K562 (cell line): ENCODE measurements around the gene SPTA1. TPM values are rescaled to one million over a fixed set of nuclear protein-coding genes. Genes with fewer than 3 reads are reported as not detected.
A peak's percentile ranks its signal among the peaks of the same experiment; 100 is the strongest.

Experiments used
- ATAC-seq: fragments of 200-7000 bp; cut with Tn5 transposase; 3 replicates; pipeline ENCODE4 v1.9.1; 2020; ENCODE audit warnings: moderate library complexity
- BruUV-seq: library from RNA; stranded (reverse); fragments of 400-500 nt; replicated peaks from 2 replicates; lab custom pipeline; 2021; lab: Mats Ljungman, UMichigan
- CTCF ChIA-PET: fragments of 300-600 bp; formaldehyde crosslinking; extraction: SDS; loops from one replicate; lab custom pipeline; 2021; ENCODE audit warnings: low intra/inter-chr PET ratio; lab: Yijun Ruan, JAX
- POLR2A ChIA-PET: fragments of 300-600, 350-650 bp; sonication (Branson Sonifier 250); formaldehyde crosslinking; extraction: SDS; loops from one replicate; lab custom pipeline; 2021; ENCODE audit warnings: antibody characterized with exemption, inconsistent platforms; lab: Yijun Ruan, JAX
- DNase-seq, 4 experiments: peaks; one replicate each; pipeline versions ENCODE4 v3.0.0 to v3.0.0-alpha.2; 2011 to 2018; ENCODE audit warnings: low spot score in 3 of 4, mixed read lengths in 3 of 4; ENCODE audit errors: extremely low read depth in 1 of 4
- FAIRE-seq: peaks from 2 replicates; lab custom pipeline; 2011; peaks lifted over from hg19 to GRCh38; lab: Jason Lieb, UNC
- H2AFZ ChIP-seq: 2 replicates; pipeline ENCODE4 v1.6.0; 2011; ENCODE audit warnings: low read depth, low read length, control low read depth, inconsistent platforms
- H3K27ac ChIP-seq: fragments of 200-600 bp; 3 replicates; pipeline ENCODE4 v1.8.0; 2011; ENCODE audit warnings: low read depth, mild to moderate bottlenecking, control low read depth, inconsistent platforms, low read length, moderate library complexity, mixed read lengths; ENCODE audit errors: extremely low read depth
- H3K27me3 ChIP-seq, 2 experiments: fragments of 300-600 bp in 1 of 2; 2 replicates in 1 of 2; 3 replicates in 1 of 2; pipeline versions ENCODE4 v1.6.0 to v1.8.0; 2011; ENCODE audit warnings: inconsistent platforms in 2 of 2, low read length in 2 of 2, mild to moderate bottlenecking in 1 of 2, mixed read lengths in 1 of 2, moderate library complexity in 1 of 2; ENCODE audit not compliant: control insufficient read depth in 2 of 2, insufficient read depth in 2 of 2
- H3K36me3 ChIP-seq: fragments of 300-600 bp; 3 replicates; pipeline ENCODE4 v1.8.0; 2011; ENCODE audit warnings: mild to moderate bottlenecking, low read length, inconsistent platforms; ENCODE audit not compliant: control insufficient read depth, insufficient read depth
- H3K4me1 ChIP-seq, 2 experiments: fragments of 200-600 bp in 1 of 2; replicated peaks in 1 of 2; 2 replicates in 1 of 2; 3 replicates in 1 of 2; pipeline versions ENCODE4 v1.5.1 to v1.8.0; 2011; ENCODE audit warnings: inconsistent platforms in 2 of 2, low read length in 2 of 2, mild to moderate bottlenecking in 1 of 2, mixed read lengths in 1 of 2, moderate library complexity in 1 of 2; ENCODE audit not compliant: control insufficient read depth in 2 of 2, insufficient read depth in 2 of 2
- H3K4me2 ChIP-seq: 2 replicates; pipeline ENCODE4 v1.6.1; 2011; ENCODE audit warnings: low read length, control low read depth, inconsistent platforms, mixed read lengths; ENCODE audit not compliant: insufficient read depth
- H3K4me3 ChIP-seq: fragments of 200-600 bp; sonication (generic), shearing (Covaris generic); 2 replicates; pipeline ENCODE4 v1.5.1; 2016; ENCODE audit warnings: control low read depth, inconsistent platforms
- H3K79me2 ChIP-seq: fragments of 200-600 bp; 3 replicates; pipeline ENCODE4 v1.8.0; 2011; ENCODE audit warnings: low read length, inconsistent platforms; ENCODE audit not compliant: control insufficient read depth, insufficient read depth
- H3K9ac ChIP-seq, 2 experiments: 2 replicates each; pipeline versions ENCODE4 v1.6.0 to v1.6.1; 2011; ENCODE audit warnings: low read depth in 2 of 2, low read length in 2 of 2, control low read depth in 1 of 2, inconsistent platforms in 1 of 2, mild to moderate bottlenecking in 1 of 2, mixed read lengths in 1 of 2; ENCODE audit not compliant: insufficient read depth in 1 of 2
- H3K9me1 ChIP-seq: one replicate; pipeline ENCODE4 v1.6.0; 2011; ENCODE audit warnings: inconsistent platforms, mild to moderate bottlenecking, low read length, moderate library complexity; ENCODE audit not compliant: control insufficient read depth, insufficient read depth
- H3K9me3 ChIP-seq: replicated peaks from 2 replicates; pipeline ENCODE4 v1.5.1; 2011; ENCODE audit warnings: low read depth, low read length, inconsistent platforms; ENCODE audit not compliant: control insufficient read depth, insufficient read depth
- H4K20me1 ChIP-seq: replicated peaks from 2 replicates; pipeline ENCODE4 v1.6.1; 2011; ENCODE audit warnings: low read length, inconsistent platforms, mixed read lengths; ENCODE audit not compliant: control insufficient read depth, insufficient read depth
- CTCF ChIP-seq, 3 experiments: IDR thresholded peaks in 2 of 3; conservative IDR thresholded peaks in 1 of 3; 2 replicates each; pipeline ENCODE4 v1.5.1; 2011 to 2012; ENCODE audit warnings: low read length in 3 of 3, mild to moderate bottlenecking in 3 of 3, control low read depth in 2 of 3, improper control_type of control experiment in 1 of 3, inconsistent platforms in 1 of 3, low read depth in 1 of 3, mixed read lengths in 1 of 3, moderate library complexity in 1 of 3; ENCODE audit not compliant: insufficient read depth in 2 of 3
- ELF1 ChIP-seq: fragments of 200-800 bp; sonication (Bioruptor generic); IDR thresholded peaks from 2 replicates; pipeline ENCODE4 v1.6.1; 2016; ENCODE audit warnings: missing genetic modification characterization, missing compliant biosample characterization
- IRF2 ChIP-seq: sonication (generic); formaldehyde crosslinking; IDR thresholded peaks from 2 replicates; pipeline ENCODE4 v1.8.1; 2022; ENCODE audit warnings: mild to moderate bottlenecking, missing genetic modification reagents
- NR2C2 ChIP-seq, 2 experiments: fragments of 200-800 bp in 1 of 2; sonication (Bioruptor generic) in 1 of 2; sonication (generic) in 1 of 2; formaldehyde crosslinking in 1 of 2; IDR thresholded peaks; 2 replicates each; pipeline versions ENCODE4 v1.6.1 to v1.8.0; 2016 to 2022; ENCODE audit warnings: mild to moderate bottlenecking in 1 of 2, missing compliant biosample characterization in 1 of 2, missing genetic modification characterization in 1 of 2, missing genetic modification reagents in 1 of 2
- PHF8 ChIP-seq: fragments of 200-600 bp; sonication (generic); IDR thresholded peaks from 2 replicates; pipeline ENCODE4 v1.6.1; 2012; ENCODE audit warnings: mixed run types, mild to moderate bottlenecking, inconsistent platforms, low read length, moderate library complexity, borderline replicate concordance
- POLR2A ChIP-seq: fragments of 450-650 bp; conservative IDR thresholded peaks from 2 replicates; pipeline ENCODE4 v1.6.1; 2016
- PRDM10 ChIP-seq: fragments of 450-650 bp; IDR thresholded peaks from 2 replicates; pipeline ENCODE4 v1.6.1; 2018; ENCODE audit not compliant: partially characterized antibody
- ZNF347 ChIP-seq: fragments of 450-650 bp; formaldehyde crosslinking; IDR thresholded peaks from 2 replicates; pipeline ENCODE4 v1.4.0; 2020; ENCODE audit warnings: low read depth, mild to moderate bottlenecking, moderate library complexity
- WGBS: fragments of 100-300 bp; shearing (Covaris generic); methylation state at CpG from one replicate; pipeline ENCODE4 v1.1.6; 2016; ENCODE audit warnings: low coverage, mixed read lengths; ENCODE audit not compliant: insufficient coverage; ENCODE audit errors: missing lambda C conversion rate; 5-methylcytosine and 5-hydroxymethylcytosine counted together
- in situ Hi-C: fragments of 300-500 bp; cut with MboI; formaldehyde crosslinking; loops from 4 replicates; pipeline ENCODE4 v1.15.0; 2018; ENCODE audit warnings: inconsistent platforms, mixed read lengths
- intact Hi-C: fragments of 100-400 bp; cut with micrococcal nuclease; formaldehyde crosslinking; loops from 2 replicates; pipeline ENCODE4 v1.14.2; 2022
- polyA plus RNA-seq, 8 experiments: library from polyadenylated mRNA; depleted of rRNA in 4 of 8; stranded (reverse) in 5 of 8; unstranded in 3 of 8; fragments of >200 nt; fragmentation: Nextera tagmentation in 2 of 8; fragmentation: Illumina TruSeq in 1 of 8; extraction: Ambion mirVana in 2 of 8; extraction: Trizol in 1 of 8; gene quantifications; 2 replicates each; pipeline versions ENCODE4 v1.2.1 to v1.2.3, GENCODE V29; 2011 to 2014; ENCODE audit warnings: inconsistent platforms in 1 of 8, missing spikeins in 1 of 8
- total RNA-seq, 7 experiments: library from RNA; depleted of rRNA in 6 of 7; stranded (reverse); fragments of >200 nt in 6 of 7; fragmentation: Illumina TruSeq in 2 of 7; extraction: Trizol in 2 of 7; gene quantifications; 2 replicates each; pipeline versions ENCODE4 v1.2.1 to v1.2.3, GENCODE V29; 2011 to 2021; ENCODE audit warnings: low replicate concordance in 1 of 7

The SPTA1 gene
- total and polyA plus RNA-seq, 9 of the 15 experiments (the other 6 are each of a cell fraction or from before 2014, with no cell fraction given): 11.0 to 62.1 (median 45.9) TPM

GRCh38 chr1:158654571-158654970 is 31.9 kb downstream of the SPTA1 start:
- no TSS peak for BruUV-seq
- peaks cover 93% of the 10 kb centered on the region for H3K36me3 ChIP-seq
- ChIA-PET POLR2A (no interaction called here), CTCF (interaction anchor here (0.7 kb wide), 1 partner anchor 435 kb away, joined by 3 read pairs; no protein-coding TSS in a partner anchor)
- H3K27me3 ChIP-seq: no peaks in the 10 kb centered on the region
- no peak overlapping the region for H3K27ac ChIP-seq
- H3K9me3 ChIP-seq: no peaks in the 10 kb centered on the region
- no peaks in the 10 kb centered on the region for H3K79me2 ChIP-seq
- DNase-seq (peak in 1 of 4 experiments; percentile 14), FAIRE-seq (no peak), ATAC-seq (peak; percentile 21; the same call in 1 of the 3 replicates)
- H3K4me1 ChIP-seq: no peaks in the 10 kb centered on the region
- H2AFZ ChIP-seq: no peak overlapping the region
- no peak overlapping the region for H3K9ac ChIP-seq
- in situ Hi-C loops: no loop called here
- intact Hi-C loops: loop anchor here (10.0 kb wide), 1 partner anchor 340 kb away; no protein-coding TSS in a partner anchor
- no peaks in the 10 kb centered on the region for H3K9me1 ChIP-seq
- no peak overlapping the region for H3K4me2 ChIP-seq
- no peaks in the 10 kb centered on the region for H4K20me1 ChIP-seq
- no peak overlapping the region for H3K4me3 ChIP-seq
- 94% methylated on average over 6 of the region's 6 CpGs for WGBS
- TF ChIP-seq ZNF347 (CRISPR knock-in tag) (no peak), POLR2A (no peak), PRDM10 (no peak), PHF8 (no peak), NR2C2 (CRISPR knock-in tag; IDR thresholded peaks at IDR 0.05) (no peak), NR2C2 (tag; IDR thresholded peaks at IDR 0.05) (no peak), ELF1 (tag) (no peak), IRF2 (no peak), CTCF (IDR thresholded peaks at IDR 0.05 in 2 of 3, conservative IDR thresholded peaks at IDR 0.05 in 1 of 3; ENCODE audit: insufficient read depth in 2 of 3, low read depth in 1 of 3, low read length in 3 of 3) (peak in 1 of 3 experiments; percentile 8; a peak in 1 of 6 replicates)
